COLO829 (cell line): ENCODE results near the gene GPATCH2.
"Not testable (repeated sequence)": the region's sequence is repeated elsewhere in the genome, so short reads cannot be mapped to it uniquely, and the experiment has no call there.

Experiments
- DNase-seq: peaks from one replicate; pipeline ENCODE4 v3.0.0; 2012; ENCODE audit warnings: low spot score

GPATCH2 gene

GRCh38 chr1:217443845-217444244 lies 187.0 kb downstream of the GPATCH2 start:
- no peak for DNase-seq

- DNase-seq: no peak
These were observed 193.5 kb downstream of the GPATCH2 start for GRCh38 chr1:217437376-217437775.

- no peak for DNase-seq
These were observed 195.7 kb downstream of the GPATCH2 start for GRCh38 chr1:217435204-217435603.

GRCh38 chr1:217433664-217434063 lies 197.2 kb downstream of the GPATCH2 start:
- DNase-seq: no peak

- DNase-seq: no peak
These were observed 198.6 kb downstream of the GPATCH2 start for GRCh38 chr1:217432339-217432738.

- DNase-seq: no peak
These were observed 199.5 kb downstream of the GPATCH2 start for GRCh38 chr1:217431395-217431794.

GRCh38 chr1:217425422-217425821 lies 205.5 kb downstream of the GPATCH2 start:
- DNase-seq: no peak

GRCh38 chr1:217419194-217419551 lies 211.7 kb downstream of the GPATCH2 start:
- no peak for DNase-seq

- DNase-seq: no peak
These were observed 212.4 kb downstream of the GPATCH2 start for GRCh38 chr1:217418269-217419193.

GRCh38 chr1:217417363-217417762 lies 213.5 kb downstream of the GPATCH2 start:
- DNase-seq: no peak

GRCh38 chr1:217407534-217408001 lies 223.3 kb downstream of the GPATCH2 start:
- DNase-seq: no peak

GRCh38 chr1:217403026-217403720 lies 227.7 kb downstream of the GPATCH2 start:
- no peak for DNase-seq

GRCh38 chr1:217402301-217402700 lies 228.6 kb downstream of the GPATCH2 start:
- DNase-seq: no peak

- DNase-seq: peak; percentile 8
These were observed 237.0 kb downstream of the GPATCH2 start for GRCh38 chr1:217393896-217394295.

GRCh38 chr1:217392441-217392840 lies 238.4 kb downstream of the GPATCH2 start:
- no peak for DNase-seq

- no peak for DNase-seq
These were observed 241.0 kb downstream of the GPATCH2 start for GRCh38 chr1:217389895-217390294.

- no peak for DNase-seq
These were observed 242.3 kb downstream of the GPATCH2 start for GRCh38 chr1:217388522-217389065.

GRCh38 chr1:217381773-217382172 lies 249.1 kb downstream of the GPATCH2 start:
- DNase-seq: not testable (repeated sequence)

GRCh38 chr1:217379804-217380203 lies 251.1 kb downstream of the GPATCH2 start:
- DNase-seq: not testable (repeated sequence)

GRCh38 chr1:217379336-217379735 lies 251.6 kb downstream of the GPATCH2 start:
- DNase-seq: no peak
